Body of pancreas (tissue), 4 donors: ENCODE measurements around the gene IGF2BP1.

Experiments used
- POLR2A ChIP-seq, 3 donors: fragments of 450-650 bp; IDR thresholded peaks; one replicate each; pipeline ENCODE4 v1.6.1; 2016; ENCODE audit warnings: antibody characterized with exemption in 3 of 3, mild to moderate bottlenecking in 2 of 3
- TF ChIP-seq, protein P1 (sequence below), 7 experiments: fragments of 450-650 bp in 4 of 7; fragments of 200-600 bp in 3 of 7; sonication (generic) in 3 of 7; IDR thresholded peaks; one replicate each; pipeline ENCODE4 v1.5.1; 2016 to 2019; ENCODE audit warnings: antibody characterized with exemption in 7 of 7

DNA sequence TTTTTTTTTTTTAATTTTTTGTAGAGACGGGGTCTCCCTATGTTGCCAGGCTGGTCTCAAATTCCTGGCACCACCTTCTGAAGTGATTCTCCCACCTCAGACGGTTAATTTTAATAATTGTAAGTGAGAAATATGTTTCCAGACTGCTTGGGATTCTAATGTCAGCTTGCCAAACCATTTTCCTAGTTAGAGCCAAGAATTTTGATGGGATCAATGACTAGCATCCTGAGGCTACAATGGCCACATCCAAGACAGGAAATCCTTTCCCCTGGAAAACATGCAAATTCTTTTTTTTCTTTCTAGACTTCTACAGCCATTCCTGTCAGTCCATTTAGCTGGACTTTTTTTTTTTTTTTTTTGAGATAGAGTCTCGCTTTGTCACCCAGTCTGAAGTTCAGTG, 32.6 kb downstream of the IGF2BP1 start:
- TF ChIP-seq, protein P1, sequence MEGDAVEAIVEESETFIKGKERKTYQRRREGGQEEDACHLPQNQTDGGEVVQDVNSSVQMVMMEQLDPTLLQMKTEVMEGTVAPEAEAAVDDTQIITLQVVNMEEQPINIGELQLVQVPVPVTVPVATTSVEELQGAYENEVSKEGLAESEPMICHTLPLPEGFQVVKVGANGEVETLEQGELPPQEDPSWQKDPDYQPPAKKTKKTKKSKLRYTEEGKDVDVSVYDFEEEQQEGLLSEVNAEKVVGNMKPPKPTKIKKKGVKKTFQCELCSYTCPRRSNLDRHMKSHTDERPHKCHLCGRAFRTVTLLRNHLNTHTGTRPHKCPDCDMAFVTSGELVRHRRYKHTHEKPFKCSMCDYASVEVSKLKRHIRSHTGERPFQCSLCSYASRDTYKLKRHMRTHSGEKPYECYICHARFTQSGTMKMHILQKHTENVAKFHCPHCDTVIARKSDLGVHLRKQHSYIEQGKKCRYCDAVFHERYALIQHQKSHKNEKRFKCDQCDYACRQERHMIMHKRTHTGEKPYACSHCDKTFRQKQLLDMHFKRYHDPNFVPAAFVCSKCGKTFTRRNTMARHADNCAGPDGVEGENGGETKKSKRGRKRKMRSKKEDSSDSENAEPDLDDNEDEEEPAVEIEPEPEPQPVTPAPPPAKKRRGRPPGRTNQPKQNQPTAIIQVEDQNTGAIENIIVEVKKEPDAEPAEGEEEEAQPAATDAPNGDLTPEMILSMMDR (IDR thresholded peaks at IDR 0.05): no peak
- no peak for TF ChIP-seq POLR2A (IDR thresholded peaks at IDR 0.05)
